ENCODE measurements around the gene FRMD6. TPM values are rescaled to one million over a fixed set of nuclear protein-coding genes. Genes with fewer than 3 reads are reported as not detected.
A peak's percentile ranks its signal among the peaks of the same experiment; 100 is the strongest.

Gene FRMD6
- total RNA-seq, 1 experiment from 2014 or later: 9.6 TPM

DNA sequence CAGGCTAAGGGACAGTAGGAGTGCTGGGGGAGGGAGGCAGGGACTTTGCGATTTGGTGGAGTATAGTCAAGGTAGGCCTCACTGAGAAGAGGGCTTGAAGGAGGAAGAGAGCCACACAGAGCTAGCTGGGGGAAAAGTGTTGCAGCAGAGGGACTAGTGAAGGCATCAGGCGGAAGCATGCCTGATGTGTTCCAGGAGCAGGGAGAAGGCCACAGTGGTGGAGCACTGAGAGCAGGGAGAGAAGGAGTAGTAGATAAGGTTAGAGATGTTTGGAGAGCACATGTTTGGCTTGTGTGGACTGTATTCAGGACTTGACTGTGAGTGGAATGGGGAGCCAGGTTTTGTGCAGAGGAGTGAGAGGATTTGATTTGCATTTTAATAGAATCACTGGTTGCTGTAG, 9.0 kb downstream of the FRMD6 start:
- H3K27me3 ChIP-seq (ENCODE audit: insufficient read depth, low read length): no peaks in the 10 kb centered on the region
- H2AK5ac ChIP-seq (ENCODE audit: insufficient read length, low read length): no peak overlapping the region
- no peak overlapping the region for H3K56ac ChIP-seq (ENCODE audit: insufficient read length, low read depth, low read length)
- no peak overlapping the region for H3K23ac ChIP-seq (ENCODE audit: insufficient read length, low read depth, low read length)
- no peak overlapping the region for H3K18ac ChIP-seq (ENCODE audit: insufficient read length, low read depth, low read length)
- H3K14ac ChIP-seq (ENCODE audit: insufficient read depth, low read length): peak overlapping the region; percentile 31; the same call in 1 of the 2 replicates
- no peak for DNase-seq
- Mint-ChIP-seq H3K4me3 (no peak overlapping the region), H3K27ac (peak overlapping the region in 1 of 3 experiments; percentile 3; a peak in 1 of 7 replicates), H3K27me3 (ENCODE audit: low read depth) (no peaks in the 10 kb centered on the region), H3K4me1 (peaks cover 6 to 11% of the 10 kb centered on the region in 2 experiments), H3K36me3 (ENCODE audit: insufficient read depth in 1 of 3, low read depth in 3 of 3) (peaks cover 2 to 10% (median 8%) of the 10 kb centered on the region in 3 experiments; a peak in 4 of 7 replicates), H3K9me3 (peaks cover 2 to 3% of the 10 kb centered on the region in 2 experiments; a peak in 2 of 5 replicates)
- no peak overlapping the region for H2BK15ac ChIP-seq (ENCODE audit: low read depth, low read length)
- H3K4me2 ChIP-seq (ENCODE audit: insufficient read depth, insufficient read length, low read length): no peak overlapping the region
- H2BK20ac ChIP-seq (ENCODE audit: low read depth, low read length, poor library complexity, severe bottlenecking): no peak overlapping the region
- no peak overlapping the region for H3K27ac ChIP-seq (ENCODE audit: insufficient read length, low read depth, low read length)
- no peak overlapping the region for H3K9ac ChIP-seq (ENCODE audit: extremely low read depth, insufficient read length, low read length)
- no peak overlapping the region for H4K5ac ChIP-seq (ENCODE audit: insufficient read length, low read depth, low read length)
- TF ChIP-seq, protein P1, sequence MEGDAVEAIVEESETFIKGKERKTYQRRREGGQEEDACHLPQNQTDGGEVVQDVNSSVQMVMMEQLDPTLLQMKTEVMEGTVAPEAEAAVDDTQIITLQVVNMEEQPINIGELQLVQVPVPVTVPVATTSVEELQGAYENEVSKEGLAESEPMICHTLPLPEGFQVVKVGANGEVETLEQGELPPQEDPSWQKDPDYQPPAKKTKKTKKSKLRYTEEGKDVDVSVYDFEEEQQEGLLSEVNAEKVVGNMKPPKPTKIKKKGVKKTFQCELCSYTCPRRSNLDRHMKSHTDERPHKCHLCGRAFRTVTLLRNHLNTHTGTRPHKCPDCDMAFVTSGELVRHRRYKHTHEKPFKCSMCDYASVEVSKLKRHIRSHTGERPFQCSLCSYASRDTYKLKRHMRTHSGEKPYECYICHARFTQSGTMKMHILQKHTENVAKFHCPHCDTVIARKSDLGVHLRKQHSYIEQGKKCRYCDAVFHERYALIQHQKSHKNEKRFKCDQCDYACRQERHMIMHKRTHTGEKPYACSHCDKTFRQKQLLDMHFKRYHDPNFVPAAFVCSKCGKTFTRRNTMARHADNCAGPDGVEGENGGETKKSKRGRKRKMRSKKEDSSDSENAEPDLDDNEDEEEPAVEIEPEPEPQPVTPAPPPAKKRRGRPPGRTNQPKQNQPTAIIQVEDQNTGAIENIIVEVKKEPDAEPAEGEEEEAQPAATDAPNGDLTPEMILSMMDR (conservative IDR thresholded peaks at IDR 0.05): no peak
- WGBS (ENCODE audit: extremely low coverage, insufficient read length, low lambda C conversion rate): no CpG with 5 or more reads among the region's 2 CpGs
- H4K8ac ChIP-seq (replicated peaks; ENCODE audit: insufficient read length, low read depth, low read length): no peak overlapping the region
- H3K23me2 ChIP-seq (ENCODE audit: insufficient read length, low read depth, low read length, poor library complexity, severe bottlenecking): no peaks in the 10 kb centered on the region
- no peak overlapping the region for H3T11ph ChIP-seq (ENCODE audit: low read length)
- no peak overlapping the region for H2BK5ac ChIP-seq (ENCODE audit: insufficient read length, low read length)
- peaks cover 6% of the 10 kb centered on the region; the same call in 1 of the 2 replicates for H3K4me1 ChIP-seq (ENCODE audit: insufficient read depth, low read length)
- no peak overlapping the region for H2BK120ac ChIP-seq (ENCODE audit: low read depth, low read length, poor library complexity, severe bottlenecking)
- no peak overlapping the region for H2AFZ ChIP-seq (ENCODE audit: low read length)
- H3K79me1 ChIP-seq (ENCODE audit: insufficient read depth, low read depth, low read length, poor library complexity, severe bottlenecking): peaks cover 5% of the 10 kb centered on the region
- no peaks in the 10 kb centered on the region for H4K20me1 ChIP-seq (ENCODE audit: control insufficient read depth, insufficient read depth, insufficient read length)
- H2BK12ac ChIP-seq (ENCODE audit: insufficient read length, low read depth, low read length): no peak overlapping the region
- no peak overlapping the region for H3K4ac ChIP-seq (ENCODE audit: low read depth, low read length)
- no peaks in the 10 kb centered on the region for H3K9me3 ChIP-seq (ENCODE audit: control insufficient read depth, low read depth, low read length)
- H3K79me2 ChIP-seq (ENCODE audit: insufficient read depth, low read length): peaks cover 3% of the 10 kb centered on the region; the same call in 1 of the 2 replicates
- H4K91ac ChIP-seq (ENCODE audit: insufficient read length, low read depth, low read length): no peak overlapping the region

Data from H9 (cell line).